ENCODE data around the gene ADCY3.

DNA sequence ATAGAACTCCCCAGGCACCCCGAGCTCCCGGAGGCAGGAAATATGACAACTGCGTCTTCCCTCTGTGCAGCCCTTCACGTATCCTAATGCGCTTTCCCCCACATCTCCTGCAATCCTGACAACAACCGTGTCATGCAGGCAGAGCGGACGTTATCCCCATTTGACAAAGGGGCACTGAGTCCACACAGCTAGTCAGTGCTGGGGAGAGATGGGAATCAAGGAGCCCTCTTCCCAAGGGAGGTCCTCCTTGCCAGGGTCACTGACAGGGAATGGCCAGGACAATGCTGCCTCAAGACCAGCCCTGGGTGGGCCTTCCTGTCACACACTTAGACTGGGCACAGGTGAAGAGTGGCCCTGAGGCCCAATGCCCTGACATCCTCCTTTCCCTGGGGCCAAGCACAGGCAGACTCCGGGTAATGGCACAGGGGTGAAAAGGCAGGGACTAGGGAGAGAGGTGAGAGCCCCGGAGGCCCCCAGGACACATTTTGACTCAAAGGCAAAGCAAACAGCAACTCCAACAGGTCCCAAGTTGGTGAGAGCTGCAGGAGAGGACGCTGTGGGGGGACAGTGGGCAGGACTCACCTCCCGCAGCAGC, 2.2 kb downstream of the ADCY3 start:
- TF ChIP-seq, protein P1, sequence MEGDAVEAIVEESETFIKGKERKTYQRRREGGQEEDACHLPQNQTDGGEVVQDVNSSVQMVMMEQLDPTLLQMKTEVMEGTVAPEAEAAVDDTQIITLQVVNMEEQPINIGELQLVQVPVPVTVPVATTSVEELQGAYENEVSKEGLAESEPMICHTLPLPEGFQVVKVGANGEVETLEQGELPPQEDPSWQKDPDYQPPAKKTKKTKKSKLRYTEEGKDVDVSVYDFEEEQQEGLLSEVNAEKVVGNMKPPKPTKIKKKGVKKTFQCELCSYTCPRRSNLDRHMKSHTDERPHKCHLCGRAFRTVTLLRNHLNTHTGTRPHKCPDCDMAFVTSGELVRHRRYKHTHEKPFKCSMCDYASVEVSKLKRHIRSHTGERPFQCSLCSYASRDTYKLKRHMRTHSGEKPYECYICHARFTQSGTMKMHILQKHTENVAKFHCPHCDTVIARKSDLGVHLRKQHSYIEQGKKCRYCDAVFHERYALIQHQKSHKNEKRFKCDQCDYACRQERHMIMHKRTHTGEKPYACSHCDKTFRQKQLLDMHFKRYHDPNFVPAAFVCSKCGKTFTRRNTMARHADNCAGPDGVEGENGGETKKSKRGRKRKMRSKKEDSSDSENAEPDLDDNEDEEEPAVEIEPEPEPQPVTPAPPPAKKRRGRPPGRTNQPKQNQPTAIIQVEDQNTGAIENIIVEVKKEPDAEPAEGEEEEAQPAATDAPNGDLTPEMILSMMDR (conservative IDR thresholded peaks at IDR 0.05 in 1 of 2, IDR thresholded peaks at IDR 0.05 in 1 of 2; ENCODE audit: extremely low read depth in 1 of 2, insufficient read depth in 1 of 2, low read depth in 1 of 2, low read length in 2 of 2): no peak
- TF ChIP-seq EZH2 (IDR thresholded peaks at IDR 0.05; ENCODE audit: borderline replicate concordance, low read length): no peak
